HEK293T (cell line): Measurements from ENCODE around the gene ADM5.

Source experiments
- BHLHE40 ChIP-seq: fragments of 450-650 bp; IDR thresholded peaks from 2 replicates; pipeline ENCODE4 v1.6.1; 2016; ENCODE audit warnings: mild to moderate bottlenecking, moderate library complexity, borderline replicate concordance
- ELF4 ChIP-seq: fragments of 450-650 bp; IDR thresholded peaks from 2 replicates; pipeline ENCODE4 v1.6.1; 2017; ENCODE audit warnings: antibody characterized with exemption
- FOXM1 ChIP-seq: fragments of 450-650 bp; IDR thresholded peaks from 2 replicates; pipeline ENCODE4 v1.6.1; 2017; ENCODE audit warnings: mild to moderate bottlenecking, borderline replicate concordance
- SUZ12 ChIP-seq: fragments of 450-650 bp; IDR thresholded peaks from 2 replicates; pipeline ENCODE4 v1.6.1; 2016; ENCODE audit warnings: mild to moderate bottlenecking

DNA sequence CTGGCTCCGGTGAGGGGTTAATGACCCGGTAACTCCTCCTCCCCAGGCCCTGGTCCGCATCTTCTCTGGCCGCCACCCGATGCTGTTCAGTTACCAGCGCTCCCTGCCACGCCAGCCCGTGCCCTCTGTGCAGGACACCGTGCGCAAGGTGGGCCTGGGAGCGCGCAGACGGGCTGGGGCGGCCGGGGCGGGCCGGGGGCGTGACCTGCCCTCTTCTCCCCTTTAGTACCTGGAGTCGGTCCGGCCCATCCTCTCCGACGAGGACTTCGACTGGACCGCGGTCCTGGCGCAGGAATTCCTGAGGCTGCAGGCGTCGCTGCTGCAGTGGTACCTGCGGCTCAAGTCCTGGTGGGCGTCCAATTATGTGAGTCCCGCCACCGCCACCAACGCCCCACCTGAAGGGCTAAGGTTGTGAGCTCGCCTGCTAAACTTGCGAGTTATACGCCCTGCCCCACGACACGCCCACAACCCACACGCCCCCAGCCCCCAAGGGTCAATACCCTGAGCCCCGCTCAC is 11.9 kb downstream of the ADM5 start:
- TF ChIP-seq SUZ12 (no peak), BHLHE40 (no peak), FOXM1 (no peak), ELF4 (no peak)
